Right hindlimb (tissue), 1 donor: ENCODE results near the gene RBMS3.
A peak's percentile ranks its signal among the peaks of the same experiment; 100 is the strongest.

Experiments
- DNase-seq: peaks from one replicate; pipeline ENCODE4 v3.0.0-alpha.2; 2018

The RBMS3 gene

DNA sequence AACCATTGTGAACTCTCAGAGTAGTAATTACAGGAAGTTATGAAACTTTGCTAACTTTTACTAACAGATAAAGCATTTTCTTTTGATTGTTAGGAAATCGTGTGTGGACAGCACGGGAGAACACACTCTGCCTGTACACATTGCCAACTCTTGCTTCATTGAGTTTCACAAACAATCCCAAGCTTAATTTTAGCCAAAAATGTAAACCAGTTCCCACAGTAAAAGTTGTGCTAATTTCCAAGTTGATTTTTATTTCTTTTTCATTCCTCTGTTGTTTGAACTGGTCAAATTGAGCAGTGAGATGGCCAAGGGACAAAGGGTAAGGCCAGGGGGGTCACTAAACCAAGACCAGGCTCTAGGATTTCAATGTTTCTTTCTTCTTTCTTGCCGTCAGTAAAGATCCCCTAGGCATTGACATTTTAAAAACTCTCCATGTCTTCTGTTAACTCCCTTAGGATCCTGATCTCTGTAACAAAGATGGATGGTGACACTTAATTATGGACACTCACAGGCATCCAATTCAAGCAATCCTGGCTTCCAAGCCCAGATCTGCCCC is 414.9 kb downstream of the RBMS3 start:
- peak; percentile 41 for DNase-seq

GRCh38 chr3:29696311-29696710 is 415.4 kb downstream of the RBMS3 start:
- DNase-seq: no peak

GRCh38 chr3:29697989-29698388 is 417.1 kb downstream of the RBMS3 start:
- DNase-seq: no peak

DNA sequence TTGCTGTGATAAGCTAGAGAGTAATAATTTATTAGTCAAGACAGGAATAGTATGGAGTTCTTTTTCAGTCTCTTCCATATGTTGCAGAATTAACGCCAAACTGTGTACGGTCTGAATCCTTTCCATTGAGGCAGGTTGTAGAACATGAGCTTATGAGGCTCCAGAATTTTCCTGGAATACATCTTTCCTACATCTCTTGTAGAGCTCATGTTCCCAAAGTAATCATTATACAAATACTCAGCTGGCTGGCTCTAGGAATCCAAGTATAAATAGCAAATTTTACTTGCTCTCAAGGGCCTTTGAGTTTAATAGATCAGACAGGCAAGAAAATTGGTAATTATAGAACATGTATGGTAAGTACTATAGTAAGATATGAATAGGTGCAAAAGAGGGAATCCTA is 419.4 kb downstream of the RBMS3 start:
- no peak for DNase-seq

- DNase-seq: no peak
These were observed 420.6 kb downstream of the RBMS3 start for GRCh38 chr3:29701326-29701983.

DNA sequence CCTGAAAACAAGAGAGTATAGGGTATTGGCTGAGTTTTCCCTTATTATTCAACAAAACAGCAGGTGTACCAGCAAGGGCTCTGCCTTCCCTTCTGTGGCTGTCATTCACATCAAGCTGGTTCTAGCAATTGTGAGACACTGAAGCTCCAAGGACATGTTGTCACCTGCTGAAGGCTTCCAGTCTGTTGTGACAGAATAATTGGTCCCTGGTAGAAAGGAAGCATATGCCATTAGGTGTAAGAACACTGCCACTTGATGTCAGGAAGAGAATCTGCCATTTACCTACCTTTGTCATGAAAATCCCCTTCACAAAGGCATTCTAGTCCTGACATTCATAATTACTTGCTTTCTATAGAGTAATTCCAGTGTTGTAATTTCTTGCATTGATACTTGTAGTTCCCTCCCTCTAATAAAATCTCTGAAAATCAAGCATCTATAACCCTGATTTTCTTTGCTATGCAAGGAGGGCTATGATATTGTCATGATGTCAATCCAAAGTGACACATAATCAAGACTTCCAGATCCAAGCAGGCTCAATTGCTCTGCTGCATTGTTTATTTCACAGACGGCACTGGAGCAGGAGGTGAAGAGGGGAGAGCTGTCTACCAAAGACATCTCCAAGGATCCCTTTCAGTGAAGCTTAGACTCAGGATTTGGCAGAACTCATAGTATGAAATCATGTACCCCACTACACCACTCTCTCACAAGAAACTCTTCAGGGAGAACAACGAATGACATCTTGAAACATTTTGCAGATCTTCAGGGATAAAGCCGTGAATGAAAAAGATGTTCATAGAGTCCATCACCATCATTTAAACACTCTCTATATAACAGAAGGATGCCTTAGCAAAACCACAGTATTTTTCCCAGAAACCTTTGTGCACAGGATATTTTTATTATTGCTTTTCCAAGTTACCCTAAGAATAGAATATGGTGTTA is 425.3 kb downstream of the RBMS3 start:
- no peak for DNase-seq

DNA sequence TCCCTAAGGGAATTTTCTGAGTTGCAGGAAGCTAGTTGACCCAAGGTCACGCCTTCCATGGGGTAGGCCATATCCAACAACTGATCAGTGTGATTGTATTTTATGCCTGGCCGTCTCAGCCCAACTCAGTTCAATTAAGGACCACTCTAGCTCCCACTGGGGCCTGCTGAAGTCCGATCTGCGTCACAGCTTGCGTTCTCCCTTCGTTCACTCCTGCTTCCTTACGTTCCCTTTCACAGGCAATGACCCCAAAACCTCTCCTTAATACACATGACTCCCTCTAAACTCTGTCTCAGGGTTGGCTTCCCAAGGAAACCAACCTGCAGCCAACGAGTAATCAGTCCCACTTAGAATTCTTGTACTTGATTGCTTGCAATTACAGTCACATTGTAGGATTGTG is 428.0 kb downstream of the RBMS3 start:
- DNase-seq: no peak

GRCh38 chr3:29711255-29711771 is 430.4 kb downstream of the RBMS3 start:
- DNase-seq: peak; percentile 29

DNA sequence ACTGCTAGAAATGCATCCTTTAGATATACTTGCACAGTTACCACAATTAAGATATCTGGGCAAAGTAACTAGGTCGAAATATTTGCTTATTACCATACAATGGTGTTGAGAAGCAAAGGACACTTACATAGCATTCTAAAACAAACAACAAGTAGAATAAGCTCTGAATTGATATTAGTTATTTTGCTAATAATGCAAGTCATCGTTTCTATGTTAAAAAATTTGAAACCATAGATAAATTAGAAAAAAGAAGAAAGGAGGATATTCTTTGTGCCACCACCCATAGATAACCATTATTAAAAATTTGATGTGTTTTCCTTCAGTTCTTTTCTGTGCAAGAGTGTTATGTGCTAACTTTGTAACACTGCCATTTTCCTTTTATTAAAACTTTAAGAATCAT is 435.3 kb downstream of the RBMS3 start:
- DNase-seq: no peak

DNA sequence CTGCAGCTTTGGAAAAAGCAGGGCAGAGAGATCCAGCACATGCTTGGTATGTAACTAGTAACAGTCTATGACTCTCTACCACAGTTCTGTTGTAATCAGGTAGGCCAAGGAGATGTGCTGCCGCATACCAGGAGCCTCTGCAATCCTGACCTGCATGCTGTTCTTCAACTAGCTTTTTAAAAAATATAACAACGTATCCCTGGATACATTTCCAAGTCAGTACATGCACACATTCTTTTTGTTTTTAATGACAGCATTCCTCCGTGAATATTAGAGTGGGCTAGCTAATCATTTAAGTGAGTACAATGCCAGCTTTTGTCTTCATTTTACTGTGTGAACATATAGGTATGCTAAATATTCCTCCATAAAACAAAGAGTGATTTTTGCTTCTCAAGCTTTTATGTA is 437.8 kb downstream of the RBMS3 start:
- no peak for DNase-seq

DNA sequence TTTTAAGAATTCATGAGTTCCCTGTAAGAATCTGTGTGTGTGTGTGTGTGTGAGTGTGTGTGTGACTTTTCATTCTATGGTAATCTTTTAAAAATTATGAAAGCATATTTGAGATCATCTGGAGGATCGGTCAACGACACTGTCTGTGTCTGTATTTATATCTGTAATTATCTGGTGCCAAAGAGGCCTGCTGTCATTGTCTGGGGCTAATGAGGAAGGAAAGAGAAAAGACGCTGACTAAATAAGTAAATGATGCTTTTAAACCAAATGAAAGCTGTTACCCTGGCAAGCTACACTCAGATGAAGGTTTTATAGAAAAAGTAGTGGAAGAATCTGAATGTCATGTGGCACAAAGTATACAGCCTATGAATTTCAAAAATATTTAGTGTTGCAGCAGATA is 439.8 kb downstream of the RBMS3 start:
- DNase-seq: no peak

DNA sequence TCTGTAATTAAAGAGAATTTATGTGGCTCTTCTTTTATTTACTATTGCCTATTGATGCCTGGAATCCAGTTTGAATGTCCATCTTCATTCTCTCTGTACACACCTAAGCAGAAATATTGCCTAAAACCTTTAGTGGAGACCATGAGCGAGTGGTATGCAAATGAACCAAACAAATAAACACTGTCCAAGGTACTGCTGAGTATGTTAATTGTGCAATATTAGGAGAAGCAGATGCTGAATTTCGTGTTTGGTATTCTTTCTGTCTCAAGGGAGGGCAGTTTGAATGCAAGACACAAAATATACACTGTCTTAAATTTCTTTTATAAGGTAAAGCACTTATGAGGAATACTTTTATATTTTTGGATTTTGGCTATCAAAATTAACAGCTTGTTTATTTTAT is 440.9 kb downstream of the RBMS3 start:
- DNase-seq: no peak

GRCh38 chr3:29731050-29731449 is 450.2 kb downstream of the RBMS3 start:
- no peak for DNase-seq

- DNase-seq: no peak
These were observed 460.4 kb downstream of the RBMS3 start for GRCh38 chr3:29741231-29741630.

- DNase-seq: no peak
These were observed 464.5 kb downstream of the RBMS3 start for GRCh38 chr3:29745232-29745870.

- DNase-seq: no peak
These were observed 465.4 kb downstream of the RBMS3 start for GRCh38 chr3:29746163-29746760.

DNA sequence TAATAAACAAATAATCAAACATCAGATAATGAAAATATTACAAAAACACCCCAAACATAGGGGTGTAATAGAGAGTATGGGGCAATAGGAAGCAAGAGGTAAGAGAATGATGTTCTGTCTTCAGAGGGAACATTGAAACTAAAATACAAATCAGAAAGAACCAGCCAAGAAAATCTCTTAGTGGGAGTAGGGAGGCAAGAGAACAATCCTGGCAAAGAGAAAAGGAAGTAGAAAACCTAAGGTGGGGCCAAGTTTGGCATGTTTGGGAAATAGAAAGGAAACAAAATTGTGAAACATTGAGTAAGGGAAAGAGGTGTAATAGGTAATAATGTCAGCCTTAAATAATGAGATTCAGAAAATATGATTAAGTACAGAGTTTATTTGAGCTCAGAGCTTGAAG is 467.1 kb downstream of the RBMS3 start:
- DNase-seq: no peak

DNA sequence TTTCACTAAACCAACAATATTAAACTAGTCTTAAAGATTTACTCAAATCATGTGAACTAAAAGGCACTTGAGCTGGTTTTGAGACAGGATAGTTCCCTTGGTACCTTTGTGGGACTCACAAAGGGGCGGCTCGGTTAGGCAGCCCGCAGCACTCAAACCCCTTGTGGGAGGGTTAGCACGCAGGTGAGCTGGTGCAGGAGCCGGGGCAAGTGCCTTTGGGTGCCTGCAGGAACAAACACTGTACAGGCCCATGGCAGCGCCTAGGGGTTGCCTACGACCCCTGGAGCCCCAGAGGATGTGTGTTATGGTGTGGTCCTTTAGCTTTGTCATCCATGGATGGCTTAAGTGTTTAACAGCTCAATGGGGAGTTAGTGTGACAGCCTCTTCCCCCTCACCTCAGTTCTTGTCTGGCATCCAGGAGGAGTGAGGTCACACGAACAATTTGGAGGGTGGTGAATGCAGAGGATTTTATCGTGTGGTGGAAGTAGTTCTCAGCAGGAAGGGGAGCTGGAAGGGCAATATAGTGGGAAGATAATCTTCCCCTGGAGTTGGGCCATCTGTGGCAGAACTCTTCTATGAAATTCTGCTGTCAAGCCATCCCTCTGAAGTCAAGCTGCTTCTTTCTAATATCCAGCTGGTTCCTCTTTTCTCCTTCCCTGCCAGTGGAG is 470.9 kb downstream of the RBMS3 start:
- DNase-seq: no peak

GRCh38 chr3:29754346-29754745 is 473.5 kb downstream of the RBMS3 start:
- DNase-seq: no peak

GRCh38 chr3:29755416-29755815 is 474.5 kb downstream of the RBMS3 start:
- no peak for DNase-seq

GRCh38 chr3:29757054-29757777 is 476.3 kb downstream of the RBMS3 start:
- no peak for DNase-seq

- no peak for DNase-seq
These were observed 477.2 kb downstream of the RBMS3 start for GRCh38 chr3:29758108-29758433.
